Measurements from ENCODE around the gene PITPNC1. TPM values are rescaled to one million over a fixed set of nuclear protein-coding genes. Genes with fewer than 3 reads are reported as not detected.

Gene PITPNC1
- total RNA-seq, 4 donors from 2014 or later: 7.6 to 30.1 (median 15.1) TPM

- TF ChIP-seq CTCF (IDR thresholded peaks at IDR 0.05) (no peak), EP300 (IDR thresholded peaks at IDR 0.05) (no peak), POLR2A (IDR thresholded peaks at IDR 0.05) (no peak), POLR2AphosphoS5 (IDR thresholded peaks at IDR 0.05) (no peak)
- 91 to 97% methylated on average over 15 to 16 of the region's 16 CpGs for WGBS, 2 donors (ENCODE audit: low coverage in 1 of 2)
- ATAC-seq: no peak
- H3K27ac ChIP-seq: no peak overlapping the region
- no peaks in the 10 kb centered on the region for H3K9me3 ChIP-seq
- no peaks in the 10 kb centered on the region for H3K36me3 ChIP-seq
- H3K4me1 ChIP-seq: no peaks in the 10 kb centered on the region
- no peaks in the 10 kb centered on the region for H3K27me3 ChIP-seq
- no peak overlapping the region for H3K4me3 ChIP-seq
Observed at GRCh38 chr17:67449845-67450755, 73.0 kb downstream of the PITPNC1 start.

GRCh38 chr17:67452681-67453554, 75.8 kb downstream of the PITPNC1 start:
- H3K36me3 ChIP-seq: no peaks in the 10 kb centered on the region
- H3K27ac ChIP-seq: no peak overlapping the region
- peaks cover 0 to 5% (median 0%) of the 10 kb centered on the region in 3 donors for H3K9me3 ChIP-seq
- TF ChIP-seq CTCF (IDR thresholded peaks at IDR 0.05) (no peak), POLR2A (IDR thresholded peaks at IDR 0.05) (no peak), EP300 (IDR thresholded peaks at IDR 0.05) (no peak), POLR2AphosphoS5 (IDR thresholded peaks at IDR 0.05) (no peak)
- H3K4me1 ChIP-seq: no peaks in the 10 kb centered on the region
- WGBS, 2 donors (ENCODE audit: low coverage in 1 of 2): 88 to 89% methylated on average over 7 to 10 of the region's 10 CpGs
- no peaks in the 10 kb centered on the region for H3K27me3 ChIP-seq
- no peak for ATAC-seq
- H3K4me3 ChIP-seq: no peak overlapping the region

- WGBS, 2 donors (ENCODE audit: low coverage in 1 of 2): 45 to 46% methylated on average over 1 of the region's 1 CpG
- Histone ChIP-seq H3K9me3 (peaks cover 0 to 9% (median 0%) of the 10 kb centered on the region in 3 donors), H3K27me3 (no peaks in the 10 kb centered on the region), H3K36me3 (no peaks in the 10 kb centered on the region), H3K4me3 (no peak overlapping the region), H3K27ac (no peak overlapping the region), H3K4me1 (no peaks in the 10 kb centered on the region)
- ATAC-seq: no peak
- TF ChIP-seq CTCF (IDR thresholded peaks at IDR 0.05) (no peak), EP300 (IDR thresholded peaks at IDR 0.05) (no peak), POLR2A (IDR thresholded peaks at IDR 0.05) (no peak), POLR2AphosphoS5 (IDR thresholded peaks at IDR 0.05) (no peak)
Observed at GRCh38 chr17:67456103-67456502, 79.0 kb downstream of the PITPNC1 start.

GRCh38 chr17:67456889-67457288, 79.8 kb downstream of the PITPNC1 start:
- 93% methylated on average over 3 of the region's 3 CpGs; no CpG with 5 or more reads in 1 of the 2 donors for whole genome bisulfite sequencing, 2 donors (ENCODE audit: low coverage in 1 of 2)
- Histone ChIP-seq H3K36me3 (no peaks in the 10 kb centered on the region), H3K4me1 (no peaks in the 10 kb centered on the region), H3K9me3 (peaks cover 0 to 9% (median 0%) of the 10 kb centered on the region in 3 donors), H3K27me3 (no peaks in the 10 kb centered on the region), H3K4me3 (no peak overlapping the region), H3K27ac (no peak overlapping the region)
- no peak for TF ChIP-seq CTCF (IDR thresholded peaks at IDR 0.05)
- TF ChIP-seq POLR2A (IDR thresholded peaks at IDR 0.05): no peak
- no peak for TF ChIP-seq POLR2AphosphoS5 (IDR thresholded peaks at IDR 0.05)
- TF ChIP-seq EP300 (IDR thresholded peaks at IDR 0.05): no peak
- no peak for ATAC-seq

Measured in gastroesophageal sphincter (tissue), 4 donors.